Caco-2 (cell line): ENCODE data around the gene C7orf33. TPM values are rescaled to one million over a fixed set of nuclear protein-coding genes. Genes with fewer than 3 reads are reported as not detected.
"Not testable (repeated sequence)": the region's sequence is repeated elsewhere in the genome, so short reads cannot be mapped to it uniquely, and the experiment has no call there.

Experiments used
- BruUV-seq: library from RNA; stranded (reverse); fragments of 400-500 nt; replicated peaks from 2 replicates; lab custom pipeline; 2021; lab: Mats Ljungman, UMichigan
- CTCF ChIA-PET: fragments of 300-600 bp; sonication (Branson Sonifier 250); formaldehyde crosslinking; loops from one replicate; lab custom pipeline; 2022; ENCODE audit warnings: antibody characterized with exemption; lab: Charles Lee
- POLR2A ChIA-PET: fragments of 300-600 bp; sonication (Branson Sonifier 250); formaldehyde crosslinking; loops from one replicate; lab custom pipeline; 2022; ENCODE audit warnings: antibody characterized with exemption; lab: Charles Lee
- DNase-seq, 2 experiments: peaks; one replicate each; pipeline versions ENCODE4 v3.0.0 to v3.0.0-alpha.2; 2020 to 2022
- H3K27me3 ChIP-seq: replicated peaks from 2 replicates; pipeline ENCODE4 v1.6.0; 2011; ENCODE audit warnings: low read length; ENCODE audit not compliant: control insufficient read depth, insufficient read depth
- H3K36me3 ChIP-seq: 2 replicates; pipeline ENCODE4 v1.5.1; 2011; ENCODE audit warnings: low read length; ENCODE audit not compliant: control insufficient read depth, insufficient read depth
- H3K4me1 ChIP-seq: fragments of 250-450 bp; sonication (Bioruptor Pico); 2 replicates; pipeline ENCODE4 v1.5.1; 2020; ENCODE audit warnings: mild to moderate bottlenecking
- H3K4me3 ChIP-seq: 2 replicates; pipeline ENCODE4 v1.5.1; 2011; ENCODE audit warnings: low read depth, mild to moderate bottlenecking, control low read depth, low read length
- H3K9me3 ChIP-seq: fragments of 250-450 bp; sonication (Bioruptor Pico); 2 replicates; pipeline ENCODE4 v1.5.1; 2020; ENCODE audit warnings: mild to moderate bottlenecking, moderate library complexity
- H3K27ac Mint-ChIP-seq: one replicate; pipeline ENCODE4 v1.8.0; 2022; ENCODE audit warnings: mixed read lengths; ENCODE audit not compliant: unreplicated experiment
- H3K27me3 Mint-ChIP-seq: one replicate; pipeline ENCODE4 v1.8.0; 2022; ENCODE audit warnings: mixed read lengths; ENCODE audit not compliant: insufficient read depth, unreplicated experiment
- H3K36me3 Mint-ChIP-seq: one replicate; pipeline ENCODE4 v1.8.0; 2022; ENCODE audit warnings: mild to moderate bottlenecking, mixed read lengths; ENCODE audit not compliant: insufficient read depth, unreplicated experiment
- H3K4me1 Mint-ChIP-seq: one replicate; pipeline ENCODE4 v1.8.0; 2022; ENCODE audit warnings: low read depth, mixed read lengths; ENCODE audit not compliant: unreplicated experiment
- H3K4me3 Mint-ChIP-seq: one replicate; pipeline ENCODE4 v1.8.0; 2022; ENCODE audit warnings: mild to moderate bottlenecking, moderate library complexity, mixed read lengths; ENCODE audit not compliant: unreplicated experiment
- H3K9me3 Mint-ChIP-seq: one replicate; pipeline ENCODE4 v1.8.0; 2022; ENCODE audit warnings: mixed read lengths; ENCODE audit not compliant: unreplicated experiment
- intact Hi-C: fragments of 100-400 bp; cut with micrococcal nuclease; formaldehyde crosslinking; loops from one replicate; pipeline ENCODE4 v1.10.0; 2022; ENCODE audit not compliant: unreplicated experiment
- total RNA-seq: library from RNA; stranded (reverse); gene quantifications from 2 replicates; pipeline ENCODE4 v1.2.3, GENCODE V29; 2022
- TF ChIP-seq, protein P1 (sequence below), 2 experiments: fragments of 200-600 bp in 1 of 2; IDR thresholded peaks; 1 replicate in 1 of 2; 2 replicates in 1 of 2; pipeline versions ENCODE4 v1.5.1 to v1.8.0; 2011 to 2022; ENCODE audit warnings: antibody characterized with exemption in 1 of 2, control low read depth in 1 of 2, inconsistent platforms in 1 of 2, low read depth in 1 of 2, low read length in 1 of 2, mild to moderate bottlenecking in 1 of 2, moderate library complexity in 1 of 2; ENCODE audit not compliant: insufficient read depth in 1 of 2, severe bottlenecking in 1 of 2, unreplicated experiment in 1 of 2

C7orf33 gene
- total RNA-seq, 1 experiment from 2014 or later, result 0.23 TPM

- no peak overlapping the region for H3K4me3 Mint-ChIP-seq
- CTCF ChIA-PET, result no interaction called here
- TF ChIP-seq, protein P1, sequence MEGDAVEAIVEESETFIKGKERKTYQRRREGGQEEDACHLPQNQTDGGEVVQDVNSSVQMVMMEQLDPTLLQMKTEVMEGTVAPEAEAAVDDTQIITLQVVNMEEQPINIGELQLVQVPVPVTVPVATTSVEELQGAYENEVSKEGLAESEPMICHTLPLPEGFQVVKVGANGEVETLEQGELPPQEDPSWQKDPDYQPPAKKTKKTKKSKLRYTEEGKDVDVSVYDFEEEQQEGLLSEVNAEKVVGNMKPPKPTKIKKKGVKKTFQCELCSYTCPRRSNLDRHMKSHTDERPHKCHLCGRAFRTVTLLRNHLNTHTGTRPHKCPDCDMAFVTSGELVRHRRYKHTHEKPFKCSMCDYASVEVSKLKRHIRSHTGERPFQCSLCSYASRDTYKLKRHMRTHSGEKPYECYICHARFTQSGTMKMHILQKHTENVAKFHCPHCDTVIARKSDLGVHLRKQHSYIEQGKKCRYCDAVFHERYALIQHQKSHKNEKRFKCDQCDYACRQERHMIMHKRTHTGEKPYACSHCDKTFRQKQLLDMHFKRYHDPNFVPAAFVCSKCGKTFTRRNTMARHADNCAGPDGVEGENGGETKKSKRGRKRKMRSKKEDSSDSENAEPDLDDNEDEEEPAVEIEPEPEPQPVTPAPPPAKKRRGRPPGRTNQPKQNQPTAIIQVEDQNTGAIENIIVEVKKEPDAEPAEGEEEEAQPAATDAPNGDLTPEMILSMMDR (IDR thresholded peaks at IDR 0.05; ENCODE audit: insufficient read depth in 1 of 2, low read depth in 1 of 2, low read length in 1 of 2, severe bottlenecking in 1 of 2, unreplicated experiment in 1 of 2), result no peak
- intact Hi-C loops, result no loop called here
- BruUV-seq, result no TSS peak
- H3K4me1 ChIP-seq, result no peaks in the 10 kb centered on the region
- no peak overlapping the region for H3K4me3 ChIP-seq
- H3K9me3 ChIP-seq, result no peaks in the 10 kb centered on the region
- H3K4me1 Mint-ChIP-seq, result no peaks in the 10 kb centered on the region
- no peak for DNase-seq
- H3K36me3 Mint-ChIP-seq, result no peaks in the 10 kb centered on the region
- no peaks in the 10 kb centered on the region for H3K9me3 Mint-ChIP-seq
- H3K27me3 ChIP-seq, result no peaks in the 10 kb centered on the region; the same call in 1 of the 2 replicates
- H3K36me3 ChIP-seq, result no peaks in the 10 kb centered on the region
- POLR2A ChIA-PET, result no interaction called here
- no peak overlapping the region for H3K27ac Mint-ChIP-seq
- H3K27me3 Mint-ChIP-seq, result peaks cover 3% of the 10 kb centered on the region
These were observed 926 bp upstream of the C7orf33 start for GRCh38 chr7:148589640-148590039.

GRCh38 chr7:148596354-148596753 lies 5.8 kb downstream of the C7orf33 start:
- H3K4me3 ChIP-seq, DNase-seq, BruUV-seq, H3K4me1 ChIP-seq, intact Hi-C loops, H3K36me3 ChIP-seq, H3K9me3 Mint-ChIP-seq, H3K27ac Mint-ChIP-seq, CTCF ChIA-PET, H3K4me3 Mint-ChIP-seq, H3K27me3 Mint-ChIP-seq, POLR2A ChIA-PET, H3K27me3 ChIP-seq, H3K9me3 ChIP-seq, H3K36me3 Mint-ChIP-seq, H3K4me1 Mint-ChIP-seq: not testable (repeated sequence)

DNA sequence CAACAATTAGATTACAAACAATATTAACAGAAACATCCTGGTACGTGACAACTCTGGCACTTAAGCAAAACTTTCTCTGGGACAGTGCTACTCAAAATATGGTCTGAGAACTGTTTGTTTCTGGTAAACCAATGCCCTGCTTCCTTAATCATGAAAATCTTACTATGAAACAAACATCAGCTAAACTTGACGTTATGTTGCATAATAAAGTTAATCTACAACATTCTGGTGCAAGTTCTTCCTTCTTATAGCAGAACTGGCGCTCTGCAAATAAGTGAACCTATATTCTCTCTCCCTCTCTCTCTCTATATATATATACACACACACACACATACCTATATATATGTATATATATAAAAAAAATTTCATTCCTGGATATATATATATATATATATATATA lies 7.8 kb downstream of the C7orf33 start:
- Mint-ChIP-seq H3K9me3 (peaks cover 10% of the 10 kb centered on the region), H3K36me3 (no peaks in the 10 kb centered on the region), H3K27ac (no peak overlapping the region), H3K4me3 (no peak overlapping the region), H3K27me3 (no peaks in the 10 kb centered on the region), H3K4me1 (no peaks in the 10 kb centered on the region)
- H3K36me3 ChIP-seq, result no peaks in the 10 kb centered on the region
- DNase-seq, result no peak
- no peaks in the 10 kb centered on the region for H3K4me1 ChIP-seq
- no peak overlapping the region for H3K4me3 ChIP-seq
- CTCF ChIA-PET, result no interaction called here
- POLR2A ChIA-PET, result no interaction called here
- peaks cover 4% of the 10 kb centered on the region; the same call in 1 of the 2 replicates for H3K9me3 ChIP-seq
- no TSS peak for BruUV-seq
- intact Hi-C loops, result no loop called here
- TF ChIP-seq, protein P1 (IDR thresholded peaks at IDR 0.05; ENCODE audit: insufficient read depth in 1 of 2, low read depth in 1 of 2, low read length in 1 of 2, severe bottlenecking in 1 of 2, unreplicated experiment in 1 of 2), result no peak
- no peaks in the 10 kb centered on the region for H3K27me3 ChIP-seq

DNA sequence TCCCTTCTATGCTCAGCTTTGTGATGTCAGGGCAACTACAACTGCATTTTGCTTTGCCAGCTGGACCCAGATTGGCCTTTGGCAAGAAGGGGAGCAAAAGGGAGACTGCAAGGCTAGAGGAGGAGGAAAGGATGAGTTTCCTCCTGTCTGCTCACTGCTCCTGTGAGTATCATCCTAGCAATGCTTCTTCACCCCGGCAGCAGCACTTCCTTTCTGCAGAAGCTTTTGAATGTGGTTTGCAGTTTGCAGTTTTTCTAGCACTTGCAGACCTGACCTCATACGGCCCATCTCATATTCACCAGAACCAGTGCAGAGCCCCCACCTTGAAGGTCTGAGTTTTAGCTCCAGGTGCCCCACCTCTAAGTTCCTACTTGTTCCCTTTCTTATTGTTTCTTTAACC lies 14.8 kb downstream of the C7orf33 start:
- Mint-ChIP-seq H3K4me1 (peaks cover 13% of the 10 kb centered on the region), H3K4me3 (no peak overlapping the region), H3K9me3 (no peaks in the 10 kb centered on the region), H3K36me3 (no peaks in the 10 kb centered on the region), H3K27me3 (no peaks in the 10 kb centered on the region), H3K27ac (no peak overlapping the region)
- no peaks in the 10 kb centered on the region for H3K27me3 ChIP-seq
- no peaks in the 10 kb centered on the region for H3K36me3 ChIP-seq
- BruUV-seq, result no TSS peak
- TF ChIP-seq, protein P1 (IDR thresholded peaks at IDR 0.05; ENCODE audit: insufficient read depth in 1 of 2, low read depth in 1 of 2, low read length in 1 of 2, severe bottlenecking in 1 of 2, unreplicated experiment in 1 of 2), result no peak
- ChIA-PET CTCF (no interaction called here), POLR2A (no interaction called here)
- no peak overlapping the region for H3K4me3 ChIP-seq
- H3K9me3 ChIP-seq, result peaks cover 3% of the 10 kb centered on the region; the same call in 1 of the 2 replicates
- DNase-seq, result no peak
- intact Hi-C loops, result no loop called here
- H3K4me1 ChIP-seq, result peaks cover 7% of the 10 kb centered on the region
